Measurements from ENCODE around the gene CSRNP3. TPM values are rescaled to one million over a fixed set of nuclear protein-coding genes. Genes with fewer than 3 reads are reported as not detected.

The CSRNP3 gene
- total RNA-seq, 1 donor from 2014 or later, result 18.4 TPM

GRCh38 chr2:165500816-165501215 is 31.3 kb downstream of the CSRNP3 start:
- no peak for DNase-seq (ENCODE audit: extremely low spot score, unreplicated experiment)
- no peaks in the 10 kb centered on the region for H3K9me3 Mint-ChIP-seq
- H3K4me1 Mint-ChIP-seq (ENCODE audit: unreplicated experiment), result peaks cover 16% of the 10 kb centered on the region
- H3K27ac Mint-ChIP-seq, result no peak overlapping the region
- TF ChIP-seq, protein P1, sequence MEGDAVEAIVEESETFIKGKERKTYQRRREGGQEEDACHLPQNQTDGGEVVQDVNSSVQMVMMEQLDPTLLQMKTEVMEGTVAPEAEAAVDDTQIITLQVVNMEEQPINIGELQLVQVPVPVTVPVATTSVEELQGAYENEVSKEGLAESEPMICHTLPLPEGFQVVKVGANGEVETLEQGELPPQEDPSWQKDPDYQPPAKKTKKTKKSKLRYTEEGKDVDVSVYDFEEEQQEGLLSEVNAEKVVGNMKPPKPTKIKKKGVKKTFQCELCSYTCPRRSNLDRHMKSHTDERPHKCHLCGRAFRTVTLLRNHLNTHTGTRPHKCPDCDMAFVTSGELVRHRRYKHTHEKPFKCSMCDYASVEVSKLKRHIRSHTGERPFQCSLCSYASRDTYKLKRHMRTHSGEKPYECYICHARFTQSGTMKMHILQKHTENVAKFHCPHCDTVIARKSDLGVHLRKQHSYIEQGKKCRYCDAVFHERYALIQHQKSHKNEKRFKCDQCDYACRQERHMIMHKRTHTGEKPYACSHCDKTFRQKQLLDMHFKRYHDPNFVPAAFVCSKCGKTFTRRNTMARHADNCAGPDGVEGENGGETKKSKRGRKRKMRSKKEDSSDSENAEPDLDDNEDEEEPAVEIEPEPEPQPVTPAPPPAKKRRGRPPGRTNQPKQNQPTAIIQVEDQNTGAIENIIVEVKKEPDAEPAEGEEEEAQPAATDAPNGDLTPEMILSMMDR (conservative IDR thresholded peaks at IDR 0.05), result no peak
- peaks cover 15% of the 10 kb centered on the region for H3K36me3 Mint-ChIP-seq
- no peak overlapping the region for H3K4me3 Mint-ChIP-seq
- no peaks in the 10 kb centered on the region for H3K27me3 Mint-ChIP-seq

DNA sequence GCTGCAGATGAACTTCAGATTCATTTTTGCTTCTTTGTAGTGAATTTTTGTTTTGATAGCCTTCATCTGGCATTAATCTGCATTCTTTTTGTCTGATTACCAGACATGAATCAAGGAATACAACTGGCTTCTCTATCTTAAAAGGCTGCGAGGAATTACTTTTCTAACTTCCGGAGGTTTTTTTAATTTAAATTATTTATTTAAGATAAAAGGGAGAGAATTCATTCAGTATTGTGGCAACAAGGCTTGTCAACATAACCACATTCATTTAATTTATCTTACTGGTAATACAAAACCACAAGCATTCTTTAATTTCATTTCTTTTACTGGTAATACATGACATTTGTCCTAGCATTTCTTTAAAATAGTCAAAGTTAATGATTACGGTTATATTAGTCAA is 36.0 kb downstream of the CSRNP3 start:
- H3K4me3 Mint-ChIP-seq, result no peak overlapping the region
- TF ChIP-seq, protein P1 (conservative IDR thresholded peaks at IDR 0.05), result no peak
- DNase-seq (ENCODE audit: extremely low spot score, unreplicated experiment), result no peak
- peaks cover 15% of the 10 kb centered on the region for H3K36me3 Mint-ChIP-seq
- H3K9me3 Mint-ChIP-seq, result no peaks in the 10 kb centered on the region
- no peaks in the 10 kb centered on the region for H3K4me1 Mint-ChIP-seq (ENCODE audit: unreplicated experiment)
- H3K27me3 Mint-ChIP-seq, result no peaks in the 10 kb centered on the region
- no peak overlapping the region for H3K27ac Mint-ChIP-seq

DNA sequence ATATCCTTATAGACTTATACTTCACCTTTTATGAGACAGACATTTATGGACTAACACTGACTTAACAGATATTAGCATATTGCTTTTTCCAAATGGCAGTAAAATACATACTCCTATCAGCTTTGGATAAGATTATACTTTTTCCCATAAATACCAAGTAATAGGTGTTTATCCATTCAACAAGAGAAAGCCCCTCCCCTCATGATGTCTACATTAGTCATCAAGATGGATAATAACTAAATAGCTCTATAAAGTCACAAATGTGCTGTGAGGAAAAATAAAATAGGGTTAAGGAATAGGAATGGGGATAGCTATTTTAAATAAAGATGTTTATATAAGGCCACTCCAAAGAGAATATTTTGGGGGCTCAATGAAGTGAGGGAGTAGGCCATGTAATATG is 39.4 kb downstream of the CSRNP3 start:
- H3K27ac Mint-ChIP-seq, result no peak overlapping the region
- no peak for DNase-seq (ENCODE audit: extremely low spot score, unreplicated experiment)
- H3K36me3 Mint-ChIP-seq, result peaks cover 15% of the 10 kb centered on the region

GRCh38 chr2:165513479-165513878 is 44.0 kb downstream of the CSRNP3 start:
- no peaks in the 10 kb centered on the region for H3K4me1 Mint-ChIP-seq (ENCODE audit: unreplicated experiment)
- DNase-seq (ENCODE audit: extremely low spot score, unreplicated experiment), result no peak
- H3K27me3 Mint-ChIP-seq, result no peaks in the 10 kb centered on the region
- peaks cover 6% of the 10 kb centered on the region for H3K36me3 Mint-ChIP-seq
- TF ChIP-seq, protein P1 (conservative IDR thresholded peaks at IDR 0.05), result no peak
- H3K4me3 Mint-ChIP-seq, result no peak overlapping the region
- no peaks in the 10 kb centered on the region for H3K9me3 Mint-ChIP-seq
- H3K27ac Mint-ChIP-seq, result no peak overlapping the region

More for the DNA sequence above, 39.4 kb downstream of the CSRNP3 start:
- H3K9me3 Mint-ChIP-seq, result no peaks in the 10 kb centered on the region
- H3K4me3 Mint-ChIP-seq, result no peak overlapping the region
- H3K4me1 Mint-ChIP-seq (ENCODE audit: unreplicated experiment), result no peaks in the 10 kb centered on the region
- no peaks in the 10 kb centered on the region for H3K27me3 Mint-ChIP-seq
- TF ChIP-seq, protein P1 (conservative IDR thresholded peaks at IDR 0.05), result no peak

DNA sequence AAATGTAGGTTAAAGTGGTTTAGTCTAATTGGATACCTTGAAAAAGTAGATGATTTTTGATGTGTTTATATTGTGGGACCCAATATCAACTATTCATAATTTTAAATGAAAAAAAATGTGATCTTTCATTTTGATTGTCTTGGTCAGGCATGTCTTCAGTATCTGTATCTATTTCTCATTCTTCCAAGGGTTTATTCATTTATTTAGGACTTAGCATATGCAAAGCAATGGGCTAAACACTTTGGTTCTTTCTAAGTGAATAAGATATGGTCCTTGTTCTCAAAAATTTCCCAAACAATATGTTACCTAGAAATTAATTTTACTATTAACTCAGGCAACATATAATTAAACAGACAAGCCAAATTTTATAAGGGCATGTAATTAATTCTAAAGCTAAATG is 49.1 kb downstream of the CSRNP3 start:
- TF ChIP-seq, protein P1 (conservative IDR thresholded peaks at IDR 0.05), result no peak
- no peak for DNase-seq (ENCODE audit: extremely low spot score, unreplicated experiment)
- Mint-ChIP-seq H3K27me3 (no peaks in the 10 kb centered on the region), H3K4me3 (no peak overlapping the region), H3K9me3 (no peaks in the 10 kb centered on the region), H3K27ac (no peak overlapping the region), H3K36me3 (peaks cover 11% of the 10 kb centered on the region), H3K4me1 (ENCODE audit: unreplicated experiment) (no peaks in the 10 kb centered on the region)

- TF ChIP-seq, protein P1 (conservative IDR thresholded peaks at IDR 0.05), result no peak
- Mint-ChIP-seq H3K36me3 (peaks cover 15% of the 10 kb centered on the region), H3K9me3 (peaks cover 3% of the 10 kb centered on the region), H3K27ac (no peak overlapping the region), H3K27me3 (no peaks in the 10 kb centered on the region), H3K4me1 (ENCODE audit: unreplicated experiment) (no peaks in the 10 kb centered on the region), H3K4me3 (no peak overlapping the region)
- no peak for DNase-seq (ENCODE audit: extremely low spot score, unreplicated experiment)
These were observed 53.2 kb downstream of the CSRNP3 start for GRCh38 chr2:165522719-165523118.
